Fibroblast of pulmonary artery (primary cell): ENCODE data around the gene CLSTN2.

Source experiments
- DNase-seq: peaks from one replicate; pipeline ENCODE4 v3.0.0-alpha.2; 2010; ENCODE audit warnings: low read depth
- H3K4me3 ChIP-seq: replicated peaks from 2 replicates; pipeline ENCODE4 v1.5.1; 2011; ENCODE audit warnings: low read depth, mild to moderate bottlenecking, control low read depth, low read length, moderate library complexity
- TF ChIP-seq, protein P1 (sequence below): IDR thresholded peaks from 2 replicates; pipeline ENCODE4 v1.5.1; 2011; ENCODE audit warnings: mild to moderate bottlenecking, control low read depth, low read length, inconsistent platforms; ENCODE audit errors: missing control alignments

The CLSTN2 gene

GRCh38 chr3:140147965-140148490 is 213.0 kb downstream of the CLSTN2 start:
- TF ChIP-seq, protein P1, sequence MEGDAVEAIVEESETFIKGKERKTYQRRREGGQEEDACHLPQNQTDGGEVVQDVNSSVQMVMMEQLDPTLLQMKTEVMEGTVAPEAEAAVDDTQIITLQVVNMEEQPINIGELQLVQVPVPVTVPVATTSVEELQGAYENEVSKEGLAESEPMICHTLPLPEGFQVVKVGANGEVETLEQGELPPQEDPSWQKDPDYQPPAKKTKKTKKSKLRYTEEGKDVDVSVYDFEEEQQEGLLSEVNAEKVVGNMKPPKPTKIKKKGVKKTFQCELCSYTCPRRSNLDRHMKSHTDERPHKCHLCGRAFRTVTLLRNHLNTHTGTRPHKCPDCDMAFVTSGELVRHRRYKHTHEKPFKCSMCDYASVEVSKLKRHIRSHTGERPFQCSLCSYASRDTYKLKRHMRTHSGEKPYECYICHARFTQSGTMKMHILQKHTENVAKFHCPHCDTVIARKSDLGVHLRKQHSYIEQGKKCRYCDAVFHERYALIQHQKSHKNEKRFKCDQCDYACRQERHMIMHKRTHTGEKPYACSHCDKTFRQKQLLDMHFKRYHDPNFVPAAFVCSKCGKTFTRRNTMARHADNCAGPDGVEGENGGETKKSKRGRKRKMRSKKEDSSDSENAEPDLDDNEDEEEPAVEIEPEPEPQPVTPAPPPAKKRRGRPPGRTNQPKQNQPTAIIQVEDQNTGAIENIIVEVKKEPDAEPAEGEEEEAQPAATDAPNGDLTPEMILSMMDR: no peak
- H3K4me3 ChIP-seq: no peak overlapping the region
- no peak for DNase-seq

- no peak for DNase-seq
- no peak overlapping the region for H3K4me3 ChIP-seq
- TF ChIP-seq, protein P1: no peak
These were observed 213.9 kb downstream of the CLSTN2 start for GRCh38 chr3:140148824-140149390.

DNA sequence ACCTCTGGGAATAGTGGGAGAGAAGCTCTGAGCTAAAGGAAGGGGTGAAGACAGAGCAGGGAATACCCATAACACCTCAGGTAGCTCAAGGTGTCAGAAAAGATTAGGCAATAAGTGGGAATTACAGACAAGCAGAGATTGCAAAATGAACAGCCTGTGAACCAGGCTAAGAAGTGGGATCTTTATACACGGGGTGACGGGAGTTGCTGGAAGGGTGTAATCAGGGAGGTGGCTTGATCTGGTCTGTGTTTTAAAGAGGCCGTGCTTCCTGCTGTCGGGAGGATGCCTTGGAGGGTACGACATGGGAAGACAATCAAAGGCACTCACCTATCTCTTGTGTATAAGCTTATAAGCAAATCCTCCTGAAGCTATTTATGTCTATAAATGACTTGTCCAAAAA is 216.3 kb downstream of the CLSTN2 start:
- TF ChIP-seq, protein P1: no peak
- no peak for DNase-seq
- no peak overlapping the region for H3K4me3 ChIP-seq

GRCh38 chr3:140152851-140153639 is 218.1 kb downstream of the CLSTN2 start:
- no peak for DNase-seq
- H3K4me3 ChIP-seq: no peak overlapping the region
- TF ChIP-seq, protein P1: no peak

- H3K4me3 ChIP-seq: no peak overlapping the region
- DNase-seq: no peak
These were observed 218.8 kb downstream of the CLSTN2 start for GRCh38 chr3:140153736-140154135.

GRCh38 chr3:140157161-140157560 is 222.2 kb downstream of the CLSTN2 start:
- no peak for DNase-seq
- no peak overlapping the region for H3K4me3 ChIP-seq
- TF ChIP-seq, protein P1: no peak

More at GRCh38 chr3:140153736-140154135, 218.8 kb downstream of the CLSTN2 start:
- TF ChIP-seq, protein P1: no peak

GRCh38 chr3:140159646-140160045 is 224.7 kb downstream of the CLSTN2 start:
- TF ChIP-seq, protein P1: no peak
- DNase-seq: no peak
- H3K4me3 ChIP-seq: no peak overlapping the region
